GM12878 (cell line): ENCODE data around the gene GRIK3. TPM values are rescaled to one million over a fixed set of nuclear protein-coding genes. Genes with fewer than 3 reads are reported as not detected.

Experiments
- ATAC-seq: fragments of 200-7000 bp; cut with Tn5 transposase; 3 replicates; pipeline ENCODE4 v1.9.1; 2020; ENCODE audit warnings: mild to moderate bottlenecking, moderate library complexity
- BruUV-seq: library from RNA; stranded (reverse); fragments of 400-500 nt; replicated peaks from 2 replicates; lab custom pipeline; 2021; lab: Mats Ljungman, UMichigan
- CTCF ChIA-PET: fragments of 300-600 bp; sonication (Branson Sonifier 250); formaldehyde crosslinking; extraction: SDS; loops from one replicate; lab custom pipeline; 2021; ENCODE audit warnings: inconsistent platforms; lab: Yijun Ruan, JAX
- POLR2A ChIA-PET: fragments of 350-600 bp; formaldehyde crosslinking; extraction: SDS; loops from one replicate; lab custom pipeline; 2021; ENCODE audit warnings: inconsistent platforms; lab: Charles Lee
- RAD21 ChIA-PET: fragments of 300-600 bp; sonication (Branson Sonifier 250); formaldehyde crosslinking; loops from one replicate; lab custom pipeline; 2023; ENCODE audit warnings: antibody characterized with exemption; ENCODE audit not compliant: unreplicated experiment; lab: Charles Lee
- SMC1A ChIA-PET: fragments of 300-600 bp; sonication (Branson Sonifier 250); formaldehyde crosslinking; loops from one replicate; lab custom pipeline; 2023; ENCODE audit not compliant: unreplicated experiment, uncharacterized antibody; lab: Charles Lee
- DNase-seq: peaks from one replicate; pipeline ENCODE4 v3.0.0-alpha.2; 2011; ENCODE audit warnings: low read depth, low spot score
- FAIRE-seq: peaks from 3 replicates; lab custom pipeline; 2011; peaks lifted over from hg19 to GRCh38; lab: Jason Lieb, UNC
- H2AFZ ChIP-seq: 2 replicates; pipeline ENCODE4 v1.6.0; 2011; ENCODE audit warnings: low read depth, low read length, control low read depth; ENCODE audit not compliant: control insufficient read depth
- H3K27ac ChIP-seq: 2 replicates; pipeline ENCODE4 v1.5.1; 2011; ENCODE audit warnings: control low read depth; ENCODE audit not compliant: control insufficient read depth, insufficient read depth
- H3K27me3 ChIP-seq, 2 experiments: replicated peaks in 1 of 2; 2 replicates each; pipeline versions ENCODE4 v1.6.0 to v1.6.1; 2011; ENCODE audit warnings: low read length in 1 of 2; ENCODE audit not compliant: control insufficient read depth in 2 of 2, insufficient read depth in 2 of 2
- H3K36me3 ChIP-seq, 2 experiments: 2 replicates each; pipeline ENCODE4 v1.5.1; 2011; ENCODE audit warnings: low read length in 1 of 2; ENCODE audit not compliant: control insufficient read depth in 2 of 2, insufficient read depth in 2 of 2
- H3K4me1 ChIP-seq: 2 replicates; pipeline ENCODE4 v1.6.1; 2011; ENCODE audit warnings: mild to moderate bottlenecking, low read length, moderate library complexity, mixed read lengths; ENCODE audit not compliant: control insufficient read depth, insufficient read depth
- H3K4me2 ChIP-seq: 2 replicates; pipeline ENCODE4 v1.6.0; 2011; ENCODE audit warnings: control low read depth; ENCODE audit not compliant: control insufficient read depth, insufficient read depth
- H3K4me3 ChIP-seq: fragments of 200-600 bp; sonication (generic); 2 replicates; pipeline ENCODE4 v1.5.1; 2016
- H3K79me2 ChIP-seq: 2 replicates; pipeline ENCODE4 v1.6.0; 2011; ENCODE audit warnings: low read length; ENCODE audit not compliant: control insufficient read depth, insufficient read depth
- H3K9ac ChIP-seq: 2 replicates; pipeline ENCODE4 v1.8.0; 2011; ENCODE audit warnings: low read length, control low read depth, mixed read lengths; ENCODE audit not compliant: control insufficient read depth, insufficient read depth
- H3K9me3 ChIP-seq: replicated peaks from 3 replicates; pipeline ENCODE4 v1.5.1; 2011; ENCODE audit warnings: mild to moderate bottlenecking, low read length; ENCODE audit not compliant: control insufficient read depth, insufficient read depth
- H4K20me1 ChIP-seq: 2 replicates; pipeline ENCODE4 v1.6.0; 2011; ENCODE audit not compliant: control insufficient read depth, insufficient read depth
- ATF7 ChIP-seq: fragments of 450-650 bp; IDR thresholded peaks from 2 replicates; pipeline ENCODE4 v1.6.1; 2016; ENCODE audit warnings: low read depth, mild to moderate bottlenecking
- ESRRA ChIP-seq: IDR thresholded peaks from 2 replicates; pipeline ENCODE4 v1.6.1; 2012; ENCODE audit warnings: mild to moderate bottlenecking, low read length, improper control_type of control experiment
- ETV6 ChIP-seq, 2 experiments: fragments of 450-650 bp in 1 of 2; IDR thresholded peaks in 1 of 2; conservative IDR thresholded peaks in 1 of 2; 2 replicates each; pipeline ENCODE4 v1.6.1; 2014; ENCODE audit warnings: antibody characterized with exemption in 1 of 2, borderline replicate concordance in 1 of 2, low read depth in 1 of 2, mild to moderate bottlenecking in 1 of 2, moderate library complexity in 1 of 2
- HDAC2 ChIP-seq: fragments of 200-600 bp; sonication (generic); IDR thresholded peaks from 2 replicates; pipeline ENCODE4 v1.6.1; 2017
- MEF2A ChIP-seq: IDR thresholded peaks from 2 replicates; pipeline ENCODE4 v1.6.1; 2011; ENCODE audit warnings: low read depth, mild to moderate bottlenecking, low read length, moderate library complexity; ENCODE audit not compliant: insufficient read depth
- NBN ChIP-seq: fragments of 450-650 bp; IDR thresholded peaks from 2 replicates; pipeline ENCODE4 v1.6.1; 2016
- NR2F1 ChIP-seq: fragments of 450-650 bp; conservative IDR thresholded peaks from 2 replicates; pipeline ENCODE4 v1.6.1; 2017; ENCODE audit warnings: mild to moderate bottlenecking
- RCOR1 ChIP-seq: conservative IDR thresholded peaks from 2 replicates; pipeline ENCODE4 v1.6.1; 2012; ENCODE audit warnings: low read depth, low read length, improper control_type of control experiment
- ZNF384 ChIP-seq: IDR thresholded peaks from 2 replicates; pipeline ENCODE4 v1.6.1; 2012; ENCODE audit warnings: low read depth, mild to moderate bottlenecking, low read length, improper control_type of control experiment, borderline replicate concordance
- WGBS: methylation state at CpG from one replicate; pipeline ENCODE4 v1.1.6; 2016; ENCODE audit warnings: low lambda C conversion rate; ENCODE audit not compliant: insufficient replicate concordance, insufficient coverage; ENCODE audit errors: missing lambda C conversion rate; 5-methylcytosine and 5-hydroxymethylcytosine counted together
- in situ Hi-C: fragments of 300-500 bp; cut with MboI; formaldehyde crosslinking; loops from 9 replicates; pipeline ENCODE4 v1.14.3; 2018; ENCODE audit warnings: mixed read lengths
- intact Hi-C: fragments of 100-400 bp; cut with micrococcal nuclease; formaldehyde crosslinking; loops from one replicate; pipeline ENCODE4 v1.14.2; 2022; ENCODE audit not compliant: unreplicated experiment
- polyA plus RNA-seq, 11 experiments: library from polyadenylated mRNA; depleted of rRNA in 4 of 11; unstranded in 6 of 11; stranded (reverse) in 5 of 11; fragments of >200 nt; fragmentation: Nextera tagmentation in 4 of 11; fragmentation: Illumina TruSeq in 1 of 11; extraction: Ambion mirVana in 4 of 11; extraction: Trizol in 1 of 11; gene quantifications; 1 replicate in 1 of 11; 2 replicates in 10 of 11; pipeline versions ENCODE4 v1.2.1 to v1.2.3, GENCODE V29; 2011 to 2016; ENCODE audit warnings: inconsistent platforms in 2 of 11, missing spikeins in 2 of 11, low read depth in 1 of 11
- total RNA-seq, 4 experiments: library from RNA; depleted of rRNA in 3 of 4; stranded (reverse); fragments of >200 nt in 3 of 4; fragmentation: Illumina TruSeq in 1 of 4; extraction: Trizol in 1 of 4; gene quantifications; 2 replicates each; pipeline versions ENCODE4 v1.2.1 to v1.2.3, GENCODE V29; 2013 to 2021
- TF ChIP-seq, protein P1 (sequence below): fragments of 450-650 bp; IDR thresholded peaks from 2 replicates; pipeline ENCODE4 v1.6.1; 2018; ENCODE audit warnings: mild to moderate bottlenecking, low read depth, moderate library complexity; ENCODE audit not compliant: partially characterized antibody
- TF ChIP-seq, protein P2 (sequence below): fragments of 450-650 bp; formaldehyde crosslinking; IDR thresholded peaks from 2 replicates; pipeline ENCODE4 v1.5.0; 2022; ENCODE audit warnings: mild to moderate bottlenecking, missing genetic modification characterization
- TF ChIP-seq, protein P3 (sequence below): fragments of 450-650 bp; IDR thresholded peaks from 2 replicates; pipeline ENCODE4 v1.6.1; 2017; ENCODE audit warnings: borderline replicate concordance
- TF ChIP-seq, protein P4 (sequence below): fragments of 450-650 bp; IDR thresholded peaks from 2 replicates; pipeline ENCODE4 v1.6.1; 2017; ENCODE audit warnings: mild to moderate bottlenecking, moderate library complexity

GRIK3 gene
- total and polyA plus RNA-seq, 10 of the 15 experiments (the other 5 are each of a cell fraction or from before 2014, with no cell fraction given): not detected

DNA sequence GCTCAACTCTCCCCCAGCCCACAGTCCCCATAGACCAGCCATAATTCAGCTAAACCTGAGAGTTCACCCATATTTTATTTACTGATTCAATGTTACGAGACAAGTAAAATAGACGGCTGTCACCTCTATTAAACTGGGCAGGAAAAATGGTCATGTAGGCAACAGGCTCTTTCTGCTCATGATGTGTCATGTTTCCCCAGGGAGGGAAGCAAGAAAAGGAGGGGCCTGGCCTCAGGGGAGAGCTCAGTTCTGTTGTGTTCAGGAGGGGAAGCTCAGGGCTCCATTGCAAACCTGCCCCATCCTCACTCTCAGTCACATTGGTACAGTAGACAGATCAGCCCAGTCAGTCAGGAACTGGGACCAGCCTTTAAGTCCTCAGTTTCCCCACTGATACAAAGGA is 12.8 kb downstream of the GRIK3 start:
- H3K36me3 ChIP-seq: no peaks in the 10 kb centered on the region
- H3K27me3 ChIP-seq: no peaks in the 10 kb centered on the region
- no peak overlapping the region for H2AFZ ChIP-seq
- H3K79me2 ChIP-seq: no peaks in the 10 kb centered on the region
- in situ Hi-C loops: no loop called here
- WGBS: 64% methylated on average over 2 of the region's 2 CpGs
- FAIRE-seq: no peak
- ChIA-PET SMC1A (no interaction called here), RAD21 (no interaction called here), POLR2A (no interaction called here), CTCF (interaction anchor here (0.7 kb wide), 1 partner anchor 14 kb away, joined by 3 read pairs; no protein-coding TSS in a partner anchor)
- no peaks in the 10 kb centered on the region for H3K9me3 ChIP-seq
- H4K20me1 ChIP-seq: no peaks in the 10 kb centered on the region; the same call in 1 of the 2 replicates
- H3K4me1 ChIP-seq: no peaks in the 10 kb centered on the region
- no peak for ATAC-seq
- H3K27ac ChIP-seq: no peak overlapping the region
- no TSS peak for BruUV-seq
- intact Hi-C loops: no loop called here
- H3K4me2 ChIP-seq: no peak overlapping the region
- no peak for DNase-seq
- H3K9ac ChIP-seq: no peak overlapping the region
- H3K4me3 ChIP-seq: no peak overlapping the region
- TF ChIP-seq ZNF384: no peak
- TF ChIP-seq, protein P1, sequence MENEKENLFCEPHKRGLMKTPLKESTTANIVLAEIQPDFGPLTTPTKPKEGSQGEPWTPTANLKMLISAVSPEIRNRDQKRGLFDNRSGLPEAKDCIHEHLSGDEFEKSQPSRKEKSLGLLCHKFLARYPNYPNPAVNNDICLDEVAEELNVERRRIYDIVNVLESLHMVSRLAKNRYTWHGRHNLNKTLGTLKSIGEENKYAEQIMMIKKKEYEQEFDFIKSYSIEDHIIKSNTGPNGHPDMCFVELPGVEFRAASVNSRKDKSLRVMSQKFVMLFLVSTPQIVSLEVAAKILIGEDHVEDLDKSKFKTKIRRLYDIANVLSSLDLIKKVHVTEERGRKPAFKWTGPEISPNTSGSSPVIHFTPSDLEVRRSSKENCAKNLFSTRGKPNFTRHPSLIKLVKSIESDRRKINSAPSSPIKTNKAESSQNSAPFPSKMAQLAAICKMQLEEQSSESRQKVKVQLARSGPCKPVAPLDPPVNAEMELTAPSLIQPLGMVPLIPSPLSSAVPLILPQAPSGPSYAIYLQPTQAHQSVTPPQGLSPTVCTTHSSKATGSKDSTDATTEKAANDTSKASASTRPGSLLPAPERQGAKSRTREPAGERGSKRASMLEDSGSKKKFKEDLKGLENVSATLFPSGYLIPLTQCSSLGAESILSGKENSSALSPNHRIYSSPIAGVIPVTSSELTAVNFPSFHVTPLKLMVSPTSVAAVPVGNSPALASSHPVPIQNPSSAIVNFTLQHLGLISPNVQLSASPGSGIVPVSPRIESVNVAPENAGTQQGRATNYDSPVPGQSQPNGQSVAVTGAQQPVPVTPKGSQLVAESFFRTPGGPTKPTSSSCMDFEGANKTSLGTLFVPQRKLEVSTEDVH: no peak
- TF ChIP-seq NBN: no peak
- TF ChIP-seq, protein P2, sequence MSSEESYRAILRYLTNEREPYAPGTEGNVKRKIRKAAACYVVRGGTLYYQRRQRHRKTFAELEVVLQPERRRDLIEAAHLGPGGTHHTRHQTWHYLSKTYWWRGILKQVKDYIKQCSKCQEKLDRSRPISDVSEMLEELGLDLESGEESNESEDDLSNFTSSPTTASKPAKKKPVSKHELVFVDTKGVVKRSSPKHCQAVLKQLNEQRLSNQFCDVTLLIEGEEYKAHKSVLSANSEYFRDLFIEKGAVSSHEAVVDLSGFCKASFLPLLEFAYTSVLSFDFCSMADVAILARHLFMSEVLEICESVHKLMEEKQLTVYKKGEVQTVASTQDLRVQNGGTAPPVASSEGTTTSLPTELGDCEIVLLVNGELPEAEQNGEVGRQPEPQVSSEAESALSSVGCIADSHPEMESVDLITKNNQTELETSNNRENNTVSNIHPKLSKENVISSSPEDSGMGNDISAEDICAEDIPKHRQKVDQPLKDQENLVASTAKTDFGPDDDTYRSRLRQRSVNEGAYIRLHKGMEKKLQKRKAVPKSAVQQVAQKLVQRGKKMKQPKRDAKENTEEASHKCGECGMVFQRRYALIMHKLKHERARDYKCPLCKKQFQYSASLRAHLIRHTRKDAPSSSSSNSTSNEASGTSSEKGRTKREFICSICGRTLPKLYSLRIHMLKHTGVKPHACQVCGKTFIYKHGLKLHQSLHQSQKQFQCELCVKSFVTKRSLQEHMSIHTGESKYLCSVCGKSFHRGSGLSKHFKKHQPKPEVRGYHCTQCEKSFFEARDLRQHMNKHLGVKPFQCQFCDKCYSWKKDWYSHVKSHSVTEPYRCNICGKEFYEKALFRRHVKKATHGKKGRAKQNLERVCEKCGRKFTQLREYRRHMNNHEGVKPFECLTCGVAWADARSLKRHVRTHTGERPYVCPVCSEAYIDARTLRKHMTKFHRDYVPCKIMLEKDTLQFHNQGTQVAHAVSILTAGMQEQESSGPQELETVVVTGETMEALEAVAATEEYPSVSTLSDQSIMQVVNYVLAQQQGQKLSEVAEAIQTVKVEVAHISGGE (CRISPR knock-in tag): no peak
- TF ChIP-seq, protein P3, sequence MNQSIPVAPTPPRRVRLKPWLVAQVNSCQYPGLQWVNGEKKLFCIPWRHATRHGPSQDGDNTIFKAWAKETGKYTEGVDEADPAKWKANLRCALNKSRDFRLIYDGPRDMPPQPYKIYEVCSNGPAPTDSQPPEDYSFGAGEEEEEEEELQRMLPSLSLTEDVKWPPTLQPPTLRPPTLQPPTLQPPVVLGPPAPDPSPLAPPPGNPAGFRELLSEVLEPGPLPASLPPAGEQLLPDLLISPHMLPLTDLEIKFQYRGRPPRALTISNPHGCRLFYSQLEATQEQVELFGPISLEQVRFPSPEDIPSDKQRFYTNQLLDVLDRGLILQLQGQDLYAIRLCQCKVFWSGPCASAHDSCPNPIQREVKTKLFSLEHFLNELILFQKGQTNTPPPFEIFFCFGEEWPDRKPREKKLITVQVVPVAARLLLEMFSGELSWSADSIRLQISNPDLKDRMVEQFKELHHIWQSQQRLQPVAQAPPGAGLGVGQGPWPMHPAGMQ: no peak
- TF ChIP-seq HDAC2: no peak
- TF ChIP-seq ATF7: no peak
- TF ChIP-seq, protein P4, sequence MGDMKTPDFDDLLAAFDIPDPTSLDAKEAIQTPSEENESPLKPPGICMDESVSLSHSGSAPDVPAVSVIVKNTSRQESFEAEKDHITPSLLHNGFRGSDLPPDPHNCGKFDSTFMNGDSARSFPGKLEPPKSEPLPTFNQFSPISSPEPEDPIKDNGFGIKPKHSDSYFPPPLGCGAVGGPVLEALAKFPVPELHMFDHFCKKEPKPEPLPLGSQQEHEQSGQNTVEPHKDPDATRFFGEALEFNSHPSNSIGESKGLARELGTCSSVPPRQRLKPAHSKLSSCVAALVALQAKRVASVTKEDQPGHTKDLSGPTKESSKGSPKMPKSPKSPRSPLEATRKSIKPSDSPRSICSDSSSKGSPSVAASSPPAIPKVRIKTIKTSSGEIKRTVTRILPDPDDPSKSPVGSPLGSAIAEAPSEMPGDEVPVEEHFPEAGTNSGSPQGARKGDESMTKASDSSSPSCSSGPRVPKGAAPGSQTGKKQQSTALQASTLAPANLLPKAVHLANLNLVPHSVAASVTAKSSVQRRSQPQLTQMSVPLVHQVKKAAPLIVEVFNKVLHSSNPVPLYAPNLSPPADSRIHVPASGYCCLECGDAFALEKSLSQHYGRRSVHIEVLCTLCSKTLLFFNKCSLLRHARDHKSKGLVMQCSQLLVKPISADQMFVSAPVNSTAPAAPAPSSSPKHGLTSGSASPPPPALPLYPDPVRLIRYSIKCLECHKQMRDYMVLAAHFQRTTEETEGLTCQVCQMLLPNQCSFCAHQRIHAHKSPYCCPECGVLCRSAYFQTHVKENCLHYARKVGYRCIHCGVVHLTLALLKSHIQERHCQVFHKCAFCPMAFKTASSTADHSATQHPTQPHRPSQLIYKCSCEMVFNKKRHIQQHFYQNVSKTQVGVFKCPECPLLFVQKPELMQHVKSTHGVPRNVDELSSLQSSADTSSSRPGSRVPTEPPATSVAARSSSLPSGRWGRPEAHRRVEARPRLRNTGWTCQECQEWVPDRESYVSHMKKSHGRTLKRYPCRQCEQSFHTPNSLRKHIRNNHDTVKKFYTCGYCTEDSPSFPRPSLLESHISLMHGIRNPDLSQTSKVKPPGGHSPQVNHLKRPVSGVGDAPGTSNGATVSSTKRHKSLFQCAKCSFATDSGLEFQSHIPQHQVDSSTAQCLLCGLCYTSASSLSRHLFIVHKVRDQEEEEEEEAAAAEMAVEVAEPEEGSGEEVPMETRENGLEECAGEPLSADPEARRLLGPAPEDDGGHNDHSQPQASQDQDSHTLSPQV: no peak
- TF ChIP-seq MEF2A: no peak
- no peak for TF ChIP-seq RCOR1
- no peak for TF ChIP-seq ESRRA
- no peak for TF ChIP-seq ETV6 (conservative IDR thresholded peaks at IDR 0.05 in 1 of 2, IDR thresholded peaks at IDR 0.05 in 1 of 2; ENCODE audit: borderline replicate concordance in 1 of 2, low read depth in 1 of 2)
- TF ChIP-seq NR2F1: no peak
